EH (cell line): Measurements from ENCODE around the gene LCT.
"Not testable (repeated sequence)": the region's sequence is repeated elsewhere in the genome, so short reads cannot be mapped to it uniquely, and the experiment has no call there.

Source experiments
- DNase-seq: peaks from one replicate; pipeline ENCODE4 v3.0.0-alpha.2; 2015; ENCODE audit warnings: low read depth

The LCT gene

DNA sequence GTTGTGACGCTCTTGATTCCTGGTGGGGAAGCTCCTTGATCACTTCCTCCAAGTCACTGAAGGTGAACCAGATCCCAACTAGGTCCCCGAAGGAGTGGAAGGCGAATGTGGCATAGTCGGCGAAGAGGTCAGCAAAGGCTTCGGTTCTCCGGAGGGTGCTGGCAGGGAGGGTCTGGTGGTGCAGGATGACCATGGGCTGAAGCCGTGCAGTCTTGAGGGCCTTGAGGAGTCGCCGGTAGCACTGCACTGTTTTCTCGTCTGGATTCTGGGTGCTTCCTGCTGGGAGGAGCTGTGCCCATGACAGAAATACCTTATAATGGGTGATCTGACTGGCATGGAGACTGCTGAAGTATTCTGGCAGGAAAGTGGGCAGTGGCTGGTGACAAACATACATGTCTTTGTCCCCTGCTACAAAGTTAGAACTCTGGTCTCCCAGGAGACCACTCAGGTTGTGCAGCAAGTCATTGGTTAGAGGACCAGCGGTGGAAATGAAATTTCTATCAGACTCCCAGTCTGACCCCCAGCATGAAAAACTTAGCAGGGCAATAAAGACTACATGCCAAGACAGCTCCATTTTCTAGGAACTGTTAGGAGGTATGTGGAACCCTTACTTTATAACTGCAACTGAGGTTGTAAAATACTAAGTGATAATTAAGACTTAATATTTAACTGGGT, at the start of gene LCT:
Gene LCT (minus strand): TSS at position 589 of the 675 bp plus-strand sequence. CDS start 15 bp downstream, at position 574.
- no peak for DNase-seq

DNA sequence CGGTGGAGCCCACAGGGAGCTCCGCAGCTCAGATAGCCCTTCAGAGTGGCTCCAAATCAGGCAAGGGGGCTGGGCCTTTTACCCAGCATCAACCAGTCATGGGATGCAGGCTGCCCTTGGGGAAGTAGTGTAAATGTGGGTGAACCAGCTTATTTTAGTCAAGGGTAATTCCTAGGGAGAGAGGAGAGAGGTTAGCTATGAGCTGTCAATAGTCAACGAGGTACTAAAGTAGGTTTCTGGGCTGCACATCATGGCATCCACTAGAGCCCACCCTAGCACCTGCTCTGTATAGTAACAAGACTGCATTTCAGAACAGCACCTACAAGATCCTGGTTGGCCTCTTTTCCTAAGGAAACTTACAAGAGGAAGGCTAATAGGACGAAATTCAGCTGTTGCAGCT, 48.7 kb upstream of the LCT start:
- no peak for DNase-seq

GRCh38 chr2:135882415-135882814, 45.4 kb upstream of the LCT start:
- DNase-seq: no peak

DNA sequence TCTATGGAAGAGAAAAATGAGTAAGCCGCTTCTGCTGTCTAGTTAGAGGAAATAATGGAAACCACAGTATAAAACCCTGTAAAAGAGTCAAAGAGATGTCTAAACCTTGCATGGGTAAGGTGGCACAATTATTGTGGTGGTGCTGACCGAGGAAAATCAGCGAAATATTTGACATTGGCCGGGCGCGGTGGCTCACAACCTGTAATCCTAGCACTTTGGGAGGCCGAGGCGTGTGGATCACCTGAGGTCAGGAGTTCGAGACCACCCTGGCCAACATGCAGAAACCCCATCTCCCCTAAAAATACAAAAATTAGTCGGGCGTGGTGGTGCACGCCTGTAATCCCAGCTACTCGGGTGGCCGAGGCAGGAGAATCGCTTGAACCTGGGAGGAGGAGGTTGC, 39.8 kb upstream of the LCT start:
- not testable (repeated sequence) for DNase-seq

- DNase-seq: peak; percentile 99
These were observed 39.2 kb upstream of the LCT start, which contains the start of gene MCM6 for GRCh38 chr2:135876066-135876711. Gene MCM6, minus strand, starts transcription at chr2:135876443. Its CDS starts 78 bp downstream, at chr2:135876365.

- DNase-seq: peak; percentile 70
These were observed 38.6 kb upstream of the LCT start for GRCh38 chr2:135875491-135876065.

GRCh38 chr2:135874777-135875365, 37.9 kb upstream of the LCT start:
- no peak for DNase-seq

DNA sequence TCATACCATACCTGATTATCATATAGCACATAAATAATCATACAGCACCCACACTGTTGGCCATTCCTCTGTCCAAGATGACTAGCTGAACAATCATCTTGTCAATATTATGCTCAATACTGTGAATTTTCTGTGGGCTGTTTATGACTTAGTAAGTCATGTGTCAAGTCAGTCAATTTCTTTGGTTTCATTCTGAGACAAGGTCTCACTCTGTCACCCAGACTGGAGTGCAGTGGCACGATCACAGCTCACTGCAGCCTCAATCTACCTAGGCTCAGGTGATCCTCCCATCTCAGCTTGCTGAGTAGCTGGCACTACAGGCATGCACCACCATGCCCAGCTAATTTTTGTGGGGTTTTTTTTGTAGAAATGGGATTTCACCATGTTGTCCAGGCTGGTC, 33.6 kb upstream of the LCT start:
- no peak for DNase-seq

GRCh38 chr2:135863233-135863632, 26.2 kb upstream of the LCT start:
- DNase-seq: peak; percentile 35

DNA sequence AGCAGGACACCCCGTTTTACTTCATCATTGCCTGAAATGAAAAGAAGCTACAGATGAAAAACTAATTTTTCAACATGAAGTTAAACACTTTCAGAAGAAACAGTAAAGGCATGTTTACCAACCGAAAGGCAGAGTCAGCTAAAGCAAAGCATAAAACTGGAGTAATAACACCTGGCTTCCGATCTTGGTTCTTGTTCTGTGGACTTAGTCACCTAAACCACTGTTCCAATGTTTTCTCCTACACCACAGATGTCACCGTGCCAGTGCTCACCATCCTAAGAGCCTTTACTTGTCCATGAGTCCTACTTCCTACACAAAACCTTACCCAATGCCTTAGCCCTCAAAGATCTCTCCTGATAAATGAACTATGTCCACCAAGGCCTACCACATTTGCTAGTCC, 25.7 kb upstream of the LCT start:
- DNase-seq: no peak

DNA sequence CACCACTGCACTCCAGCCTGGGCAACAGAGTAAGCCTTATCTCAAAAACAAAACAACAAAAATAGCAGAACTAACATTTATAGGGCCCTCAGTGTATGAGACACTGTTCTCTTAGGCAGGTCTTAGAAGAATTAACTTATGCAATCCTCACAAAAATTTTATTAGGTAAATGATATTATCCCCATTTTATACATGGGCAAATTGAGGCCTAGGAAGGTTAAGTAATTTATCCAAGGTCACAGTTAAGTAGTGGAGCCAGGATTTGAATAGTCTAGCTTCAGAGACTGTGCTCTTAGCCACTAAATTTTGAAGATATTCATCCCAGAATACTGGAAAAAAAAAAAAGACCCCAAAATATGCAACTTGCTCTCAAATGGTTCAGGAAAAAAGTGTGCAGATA, 16.4 kb upstream of the LCT start:
- DNase-seq: no peak

DNA sequence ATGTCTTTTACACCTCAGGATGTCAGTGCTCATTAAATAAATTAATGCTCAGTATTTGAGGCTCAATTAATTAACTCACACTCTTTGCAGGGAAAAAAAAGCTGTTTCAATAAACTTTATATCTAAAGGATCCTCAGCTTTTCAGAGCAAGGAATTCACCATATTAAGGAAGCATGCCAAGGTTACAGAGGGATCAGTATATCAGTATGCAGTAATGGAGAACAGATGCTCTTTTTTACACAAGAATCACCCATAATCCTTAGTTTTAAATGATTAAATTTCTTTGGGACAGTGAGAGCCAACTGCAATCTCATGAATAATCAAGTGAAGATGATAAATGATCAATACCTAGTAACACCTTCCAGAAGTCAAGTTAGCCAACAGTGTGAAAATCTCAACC, 14.9 kb upstream of the LCT start:
- DNase-seq: peak; percentile 27

- peak; percentile 16 for DNase-seq
These were observed 14.1 kb upstream of the LCT start for GRCh38 chr2:135850892-135851668.

- no peak for DNase-seq
These were observed 12.1 kb upstream of the LCT start for GRCh38 chr2:135849087-135849486.

DNA sequence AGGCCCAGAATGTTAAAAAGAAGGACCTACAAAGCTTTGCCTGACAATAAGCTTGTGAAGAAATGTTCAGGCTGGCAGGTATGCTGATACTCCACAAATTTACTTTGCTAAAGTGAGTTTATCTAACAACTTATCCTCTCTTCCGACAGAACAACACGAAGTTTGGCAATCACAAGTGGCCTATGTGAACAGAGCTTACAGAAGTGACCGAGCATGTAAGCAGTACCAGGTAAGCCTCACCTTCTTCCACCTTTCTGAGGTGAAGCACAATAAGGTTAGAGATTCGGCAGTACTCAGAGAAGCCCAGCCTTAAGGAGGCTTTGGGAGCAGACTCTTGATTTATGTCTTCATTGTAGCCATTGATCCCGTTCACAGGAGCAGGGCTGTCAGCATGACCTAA, 9.0 kb upstream of the LCT start:
- DNase-seq: no peak

DNA sequence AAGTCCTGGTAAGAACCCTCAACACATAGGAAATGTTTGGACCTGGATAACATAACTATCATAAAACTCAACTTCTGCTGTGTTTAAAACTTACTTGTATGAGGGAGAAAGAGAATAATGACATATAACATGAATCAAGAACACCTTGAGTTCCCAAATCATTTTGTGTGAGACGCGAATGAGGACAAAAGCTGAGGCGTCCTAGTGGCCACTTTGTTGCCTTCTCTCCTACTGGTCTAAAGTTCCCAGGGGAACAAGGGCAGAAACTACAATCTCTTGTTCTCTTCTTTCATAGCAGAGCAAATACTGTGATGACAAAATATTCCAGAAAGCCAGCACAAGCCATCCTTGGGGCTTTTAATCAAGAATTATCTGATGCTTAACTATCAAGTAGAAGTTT, 8.3 kb upstream of the LCT start:
- DNase-seq: no peak

- no peak for DNase-seq
These were observed 7.4 kb upstream of the LCT start for GRCh38 chr2:135844301-135844895.

GRCh38 chr2:135843671-135844070, 6.7 kb upstream of the LCT start:
- peak; percentile 35 for DNase-seq

DNA sequence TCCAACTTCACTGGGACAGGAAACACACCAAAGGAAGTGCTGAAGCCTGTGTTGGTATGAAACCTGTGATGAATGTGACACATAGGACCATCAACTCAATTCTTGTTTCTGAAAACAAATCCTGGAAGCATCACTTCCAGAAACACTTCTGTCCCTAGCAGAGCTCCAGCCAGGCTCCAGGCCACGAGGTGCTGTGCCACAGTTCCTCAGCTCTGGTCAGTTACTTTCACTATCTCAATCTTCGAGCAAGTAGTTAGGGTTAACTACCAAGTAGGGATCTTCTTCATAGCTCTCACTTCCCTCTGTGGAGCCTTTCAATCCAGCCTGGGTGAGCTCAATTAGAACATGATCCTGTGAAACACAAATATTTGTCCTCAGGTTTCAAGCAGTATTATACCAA, 3.6 kb upstream of the LCT start:
- peak; percentile 46 for DNase-seq

- peak; percentile 93 for DNase-seq
These were observed 2.7 kb upstream of the LCT start for GRCh38 chr2:135839713-135840112.

GRCh38 chr2:135838502-135838901, 1.5 kb upstream of the LCT start:
- DNase-seq: no peak

DNA sequence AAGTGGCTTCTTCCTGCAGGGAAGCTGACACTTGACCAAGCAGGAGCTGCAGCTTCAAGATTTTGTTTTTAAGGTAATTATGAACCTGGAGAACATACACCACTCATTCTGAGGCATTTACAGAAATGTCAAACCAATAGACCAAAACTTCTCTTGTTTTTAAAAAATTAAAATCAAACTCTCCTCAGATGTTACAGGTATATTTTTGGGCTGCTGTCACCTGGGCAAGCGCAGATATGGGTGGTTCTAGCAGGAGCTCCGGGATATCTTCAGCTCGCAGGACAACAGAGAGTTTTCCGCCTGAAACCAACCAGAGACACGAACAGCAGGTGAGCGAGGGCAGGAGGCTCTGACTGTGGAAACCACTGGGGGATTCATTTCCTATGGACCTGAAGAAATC, 4.1 kb downstream of the LCT start:
- no peak for DNase-seq
